RWPE2 (cell line): ENCODE data around the gene RALGAPA2.

ENCODE experiments used
- ATAC-seq: fragments of 200-7000 bp; cut with Tn5 transposase; 3 replicates; pipeline ENCODE4 v1.9.1; 2021; ENCODE audit warnings: low read depth
- DNase-seq: peaks from one replicate; pipeline ENCODE4 v3.0.0-alpha.2; 2020; ENCODE audit warnings: low spot score
- H3K27ac ChIP-seq: fragments of 450-650 bp; 2 replicates; pipeline ENCODE4 v1.5.1; 2017; ENCODE audit warnings: mild to moderate bottlenecking; ENCODE audit not compliant: poor library complexity, severe bottlenecking
- H3K27me3 ChIP-seq: fragments of 250-450 bp; sonication (Bioruptor Pico); 2 replicates; pipeline ENCODE4 v1.5.1; 2021; ENCODE audit warnings: mild to moderate bottlenecking, moderate library complexity; ENCODE audit not compliant: insufficient read depth, poor library complexity, severe bottlenecking
- H3K36me3 ChIP-seq: fragments of 250-450 bp; sonication (Bioruptor Pico); 2 replicates; pipeline ENCODE4 v1.5.1; 2020; ENCODE audit warnings: low read depth, mild to moderate bottlenecking, moderate library complexity
- H3K4me1 ChIP-seq: fragments of 250-450 bp; sonication (Bioruptor Pico); 2 replicates; pipeline ENCODE4 v1.5.1; 2021; ENCODE audit warnings: mild to moderate bottlenecking, moderate library complexity; ENCODE audit not compliant: insufficient read depth, poor library complexity, severe bottlenecking
- H3K4me3 ChIP-seq: fragments of 250-450 bp; sonication (Bioruptor Pico); 2 replicates; pipeline ENCODE4 v1.5.1; 2021; ENCODE audit warnings: mild to moderate bottlenecking, moderate library complexity; ENCODE audit not compliant: severe bottlenecking
- H3K9me3 ChIP-seq: fragments of 250-450 bp; sonication (Bioruptor Pico); 2 replicates; pipeline ENCODE4 v1.5.1; 2021; ENCODE audit warnings: mild to moderate bottlenecking, moderate library complexity; ENCODE audit not compliant: severe bottlenecking
- TF ChIP-seq, protein P1 (sequence below): fragments of 450-650 bp; IDR thresholded peaks from one replicate; pipeline ENCODE4 v1.5.1; 2017; ENCODE audit warnings: mild to moderate bottlenecking, moderate library complexity; ENCODE audit not compliant: poor library complexity, severe bottlenecking

Gene RALGAPA2

DNA sequence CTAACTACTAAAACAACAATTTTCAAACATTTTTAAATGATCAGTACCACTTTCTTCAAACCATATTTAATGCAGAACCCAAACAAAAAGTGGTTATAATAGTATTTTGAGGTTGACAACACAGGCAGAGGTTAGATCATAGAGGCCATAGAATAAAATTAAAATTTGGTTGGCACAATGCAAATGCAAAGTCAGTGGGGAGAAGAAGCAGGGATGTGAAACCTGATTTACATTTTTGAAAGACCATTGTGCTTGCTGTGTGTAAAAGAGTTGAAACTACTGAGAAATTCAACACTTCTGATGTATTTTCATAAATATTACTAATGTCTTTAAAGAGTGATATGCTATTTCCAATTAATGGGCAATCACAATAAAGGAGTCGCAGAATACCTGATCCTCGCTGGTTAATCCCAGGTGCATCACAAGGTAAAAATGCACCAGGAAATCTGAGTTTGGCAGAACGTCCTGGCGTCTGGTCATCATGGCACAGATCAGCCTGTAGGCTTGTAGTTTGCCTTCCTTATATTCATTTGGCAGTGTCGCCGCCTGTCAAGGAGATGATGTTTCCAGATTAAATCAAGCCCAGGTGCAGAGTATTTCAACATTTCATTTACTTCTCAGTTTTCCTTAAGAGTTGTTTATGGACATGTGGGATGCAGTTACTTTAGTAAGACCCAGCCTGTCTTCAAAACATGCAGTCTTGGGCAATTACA is 141.2 kb downstream of the RALGAPA2 start:
- DNase-seq (no peak), ATAC-seq (no peak)
- TF ChIP-seq, protein P1, sequence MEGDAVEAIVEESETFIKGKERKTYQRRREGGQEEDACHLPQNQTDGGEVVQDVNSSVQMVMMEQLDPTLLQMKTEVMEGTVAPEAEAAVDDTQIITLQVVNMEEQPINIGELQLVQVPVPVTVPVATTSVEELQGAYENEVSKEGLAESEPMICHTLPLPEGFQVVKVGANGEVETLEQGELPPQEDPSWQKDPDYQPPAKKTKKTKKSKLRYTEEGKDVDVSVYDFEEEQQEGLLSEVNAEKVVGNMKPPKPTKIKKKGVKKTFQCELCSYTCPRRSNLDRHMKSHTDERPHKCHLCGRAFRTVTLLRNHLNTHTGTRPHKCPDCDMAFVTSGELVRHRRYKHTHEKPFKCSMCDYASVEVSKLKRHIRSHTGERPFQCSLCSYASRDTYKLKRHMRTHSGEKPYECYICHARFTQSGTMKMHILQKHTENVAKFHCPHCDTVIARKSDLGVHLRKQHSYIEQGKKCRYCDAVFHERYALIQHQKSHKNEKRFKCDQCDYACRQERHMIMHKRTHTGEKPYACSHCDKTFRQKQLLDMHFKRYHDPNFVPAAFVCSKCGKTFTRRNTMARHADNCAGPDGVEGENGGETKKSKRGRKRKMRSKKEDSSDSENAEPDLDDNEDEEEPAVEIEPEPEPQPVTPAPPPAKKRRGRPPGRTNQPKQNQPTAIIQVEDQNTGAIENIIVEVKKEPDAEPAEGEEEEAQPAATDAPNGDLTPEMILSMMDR = no peak
- no peak overlapping the region for H3K27ac ChIP-seq
- no peak overlapping the region for H3K4me3 ChIP-seq
- H3K36me3 ChIP-seq = 0 out of 2 replicates have a peak, but pooled peaks cover 3% of the 10 kb centered on the region
- H3K27me3 ChIP-seq = no peaks in the 10 kb centered on the region
- H3K4me1 ChIP-seq = no peaks in the 10 kb centered on the region
- no peaks in the 10 kb centered on the region for H3K9me3 ChIP-seq

DNA sequence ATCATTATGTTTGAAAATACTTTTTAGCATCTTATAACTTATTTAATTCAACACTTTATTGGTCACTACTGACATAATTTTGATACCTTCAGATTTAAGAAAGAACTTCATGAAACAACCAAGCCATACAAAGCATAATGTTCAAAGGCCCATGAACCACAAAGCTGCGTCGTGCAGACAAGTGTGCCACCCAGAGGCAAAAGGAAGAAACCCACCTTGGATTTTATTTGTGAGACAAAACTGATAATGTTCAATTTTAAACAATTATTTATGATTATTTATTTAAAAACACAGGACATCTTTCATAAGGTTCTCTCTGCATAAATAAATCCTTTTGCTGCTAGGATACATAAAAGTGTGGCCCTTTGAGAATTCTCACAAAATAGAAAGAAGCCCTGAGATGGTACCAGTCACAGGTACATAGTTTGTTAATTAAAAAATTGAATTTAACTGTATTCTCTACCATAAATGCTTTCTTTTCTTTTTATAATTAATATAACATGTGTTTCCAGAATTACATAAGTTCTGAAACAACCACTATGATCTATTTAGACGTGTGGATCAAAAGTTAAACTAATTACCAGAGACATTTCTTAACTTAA is 143.7 kb downstream of the RALGAPA2 start:
- DNase-seq (no peak), ATAC-seq (peak; percentile 57)

GRCh38 chr20:20567712-20568111 is 144.7 kb downstream of the RALGAPA2 start:
- Histone ChIP-seq H3K27ac (no peak overlapping the region), H3K36me3 (0 out of 2 replicates have a peak, but pooled peaks cover 3% of the 10 kb centered on the region), H3K4me1 (no peaks in the 10 kb centered on the region), H3K9me3 (no peaks in the 10 kb centered on the region), H3K4me3 (no peak overlapping the region), H3K27me3 (no peaks in the 10 kb centered on the region)
- DNase-seq (no peak), ATAC-seq (no peak)
- TF ChIP-seq, protein P1 = no peak

More for the DNA sequence above, 143.7 kb downstream of the RALGAPA2 start:
- Histone ChIP-seq H3K27ac (no peak overlapping the region), H3K9me3 (no peaks in the 10 kb centered on the region), H3K36me3 (0 out of 2 replicates have a peak, but pooled peaks cover 3% of the 10 kb centered on the region), H3K4me3 (no peak overlapping the region), H3K27me3 (no peaks in the 10 kb centered on the region), H3K4me1 (no peaks in the 10 kb centered on the region)
- TF ChIP-seq, protein P1 = peak; percentile 96

GRCh38 chr20:20566516-20566915 is 145.9 kb downstream of the RALGAPA2 start:
- Histone ChIP-seq H3K27me3 (no peaks in the 10 kb centered on the region), H3K4me1 (no peaks in the 10 kb centered on the region), H3K36me3 (0 out of 2 replicates have a peak, but pooled peaks cover 3% of the 10 kb centered on the region), H3K27ac (no peak overlapping the region), H3K9me3 (no peaks in the 10 kb centered on the region), H3K4me3 (no peak overlapping the region)
- DNase-seq (no peak), ATAC-seq (no peak)
- TF ChIP-seq, protein P1 = no peak

GRCh38 chr20:20564279-20564678 is 148.2 kb downstream of the RALGAPA2 start:
- Histone ChIP-seq H3K4me1 (no peaks in the 10 kb centered on the region), H3K27me3 (no peaks in the 10 kb centered on the region), H3K9me3 (no peaks in the 10 kb centered on the region), H3K36me3 (0 out of 2 replicates have a peak, but pooled peaks cover 3% of the 10 kb centered on the region), H3K4me3 (no peak overlapping the region), H3K27ac (no peak overlapping the region)
- no peak for DNase-seq
- ATAC-seq = no peak
- TF ChIP-seq, protein P1 = no peak
